ENCODE results near the gene RIC3.

RIC3 gene

DNA sequence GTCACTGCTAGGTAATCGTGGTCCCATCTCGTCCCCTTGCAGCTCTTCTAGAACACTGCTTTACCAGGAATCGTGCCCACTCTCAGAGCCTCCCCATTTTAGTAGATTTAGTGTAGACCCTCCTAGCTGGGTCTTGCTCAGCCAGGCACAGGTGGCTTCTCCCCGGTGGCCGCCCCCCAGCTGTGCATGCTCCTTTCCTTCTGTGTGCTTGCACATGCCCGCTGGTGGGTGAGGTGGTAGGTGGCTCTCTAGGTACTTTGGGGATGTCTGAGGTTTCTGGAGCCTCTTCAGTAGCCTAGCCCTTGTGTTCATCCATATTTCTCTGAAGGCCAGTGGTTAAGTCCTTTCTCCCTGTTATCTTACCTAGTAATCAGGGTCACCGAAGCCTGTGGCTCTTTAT lies 82.3 kb downstream of the RIC3 start:
- TF ChIP-seq, protein P1, sequence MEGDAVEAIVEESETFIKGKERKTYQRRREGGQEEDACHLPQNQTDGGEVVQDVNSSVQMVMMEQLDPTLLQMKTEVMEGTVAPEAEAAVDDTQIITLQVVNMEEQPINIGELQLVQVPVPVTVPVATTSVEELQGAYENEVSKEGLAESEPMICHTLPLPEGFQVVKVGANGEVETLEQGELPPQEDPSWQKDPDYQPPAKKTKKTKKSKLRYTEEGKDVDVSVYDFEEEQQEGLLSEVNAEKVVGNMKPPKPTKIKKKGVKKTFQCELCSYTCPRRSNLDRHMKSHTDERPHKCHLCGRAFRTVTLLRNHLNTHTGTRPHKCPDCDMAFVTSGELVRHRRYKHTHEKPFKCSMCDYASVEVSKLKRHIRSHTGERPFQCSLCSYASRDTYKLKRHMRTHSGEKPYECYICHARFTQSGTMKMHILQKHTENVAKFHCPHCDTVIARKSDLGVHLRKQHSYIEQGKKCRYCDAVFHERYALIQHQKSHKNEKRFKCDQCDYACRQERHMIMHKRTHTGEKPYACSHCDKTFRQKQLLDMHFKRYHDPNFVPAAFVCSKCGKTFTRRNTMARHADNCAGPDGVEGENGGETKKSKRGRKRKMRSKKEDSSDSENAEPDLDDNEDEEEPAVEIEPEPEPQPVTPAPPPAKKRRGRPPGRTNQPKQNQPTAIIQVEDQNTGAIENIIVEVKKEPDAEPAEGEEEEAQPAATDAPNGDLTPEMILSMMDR (IDR thresholded peaks at IDR 0.05; ENCODE audit: low read length, missing control alignments) = no peak
- DNase-seq (ENCODE audit: low read depth) = no peak
- H3K4me3 ChIP-seq (replicated peaks; ENCODE audit: low read depth, low read length) = no peak overlapping the region

DNA sequence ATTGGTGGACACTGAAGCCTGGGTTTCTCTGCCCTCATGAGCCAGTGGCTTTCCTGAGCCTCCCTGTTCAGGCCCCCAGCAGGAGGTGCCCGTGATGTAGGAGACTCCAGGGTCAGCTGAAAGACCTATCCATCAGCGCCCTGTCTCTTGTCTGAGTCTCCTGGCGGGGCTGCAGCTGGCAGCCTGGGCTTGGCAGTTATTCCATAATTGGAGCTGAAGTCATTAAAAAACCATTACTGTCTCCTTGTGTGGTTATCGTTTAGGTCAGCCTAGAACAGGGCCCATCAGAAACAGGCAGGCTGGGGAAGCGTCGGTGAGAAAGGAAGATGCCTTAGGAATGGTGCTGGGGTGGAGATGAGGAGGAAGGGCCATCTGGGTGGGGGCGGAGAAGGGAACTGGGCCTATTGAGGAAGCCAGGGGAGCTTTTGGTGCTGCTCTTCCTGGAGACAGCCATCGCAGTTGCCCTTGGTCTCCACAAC lies 82.8 kb downstream of the RIC3 start:
- H3K4me3 ChIP-seq (replicated peaks; ENCODE audit: low read depth, low read length) = no peak overlapping the region
- DNase-seq (ENCODE audit: low read depth) = no peak
- TF ChIP-seq, protein P1 (IDR thresholded peaks at IDR 0.05; ENCODE audit: low read length, missing control alignments) = no peak

DNA sequence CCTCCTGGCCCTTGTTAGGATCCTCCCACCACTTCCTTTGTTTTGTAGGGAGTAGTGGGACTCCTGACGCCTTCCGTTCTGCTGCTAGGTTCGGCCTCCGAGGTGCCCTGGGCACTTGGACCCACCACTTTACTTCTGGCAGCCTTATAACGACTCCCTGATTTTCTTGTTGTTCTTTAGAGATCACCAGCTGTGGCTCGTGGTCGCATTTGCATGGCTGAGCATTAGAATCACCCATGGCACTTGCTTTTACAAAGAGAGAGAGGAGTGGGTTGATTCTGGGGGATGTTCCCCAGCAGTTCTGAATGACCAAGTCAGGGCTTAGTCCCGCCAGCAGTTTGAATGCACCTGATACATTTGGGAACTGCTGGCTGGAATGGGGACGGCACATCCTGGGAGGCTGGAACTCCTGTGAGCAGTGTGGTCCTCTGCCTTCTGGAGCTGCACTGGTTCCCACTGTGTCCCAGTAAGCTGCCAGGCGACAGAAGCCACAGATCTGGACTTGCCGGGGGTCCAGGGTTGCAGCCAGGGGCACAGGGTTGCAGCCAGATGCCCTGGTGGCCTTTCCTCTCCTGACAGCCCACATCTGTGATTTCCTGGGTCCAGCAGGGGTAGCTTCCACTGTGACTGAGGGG lies 83.7 kb downstream of the RIC3 start:
- TF ChIP-seq, protein P1 (IDR thresholded peaks at IDR 0.05; ENCODE audit: low read length, missing control alignments) = no peak
- no peak overlapping the region for H3K4me3 ChIP-seq (replicated peaks; ENCODE audit: low read depth, low read length)
- no peak for DNase-seq (ENCODE audit: low read depth)

DNA sequence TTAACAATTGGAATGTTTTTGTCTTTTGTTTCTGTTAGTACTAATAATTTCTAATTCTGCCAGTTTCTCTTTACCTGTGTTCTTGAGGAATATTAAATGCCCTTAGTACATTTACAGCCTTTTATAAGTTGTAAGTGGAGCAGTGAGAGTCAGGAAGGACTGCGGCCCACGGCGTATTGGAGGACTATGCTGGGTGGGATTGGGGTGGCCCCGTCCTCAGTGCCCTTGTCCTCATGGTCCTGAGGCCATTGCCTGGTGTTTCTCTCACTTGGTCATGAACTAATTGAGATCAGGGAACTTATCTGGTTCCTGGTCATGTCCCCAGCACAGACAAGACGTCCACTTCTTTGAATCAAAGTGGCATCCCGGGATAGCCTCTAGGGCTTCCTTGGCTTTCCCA lies 84.5 kb downstream of the RIC3 start:
- DNase-seq (ENCODE audit: low read depth) = no peak
- TF ChIP-seq, protein P1 (IDR thresholded peaks at IDR 0.05; ENCODE audit: low read length, missing control alignments) = no peak
- H3K4me3 ChIP-seq (replicated peaks; ENCODE audit: low read depth, low read length) = no peak overlapping the region

DNA sequence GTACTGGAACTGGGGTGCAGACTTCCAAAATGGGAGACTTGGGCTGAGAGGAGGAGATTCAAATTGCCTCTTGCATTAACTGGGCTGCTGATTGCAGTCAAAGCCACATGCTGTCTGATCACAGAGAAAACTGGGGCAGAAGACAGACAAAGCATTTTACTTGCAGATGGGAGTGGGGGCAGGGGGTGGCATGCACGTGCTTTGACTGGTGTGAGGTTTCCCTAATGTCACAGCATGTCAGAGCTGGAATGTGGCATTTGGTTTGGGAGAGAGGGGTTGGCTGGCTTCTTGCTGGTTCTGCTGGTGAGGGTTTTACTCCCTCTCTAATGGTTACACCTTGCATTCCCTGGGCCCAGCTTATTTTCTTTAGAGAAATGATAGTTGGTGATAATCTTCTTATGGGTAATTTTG lies 84.9 kb downstream of the RIC3 start:
- no peak for DNase-seq (ENCODE audit: low read depth)
- TF ChIP-seq, protein P1 (IDR thresholded peaks at IDR 0.05; ENCODE audit: low read length, missing control alignments) = no peak

DNA sequence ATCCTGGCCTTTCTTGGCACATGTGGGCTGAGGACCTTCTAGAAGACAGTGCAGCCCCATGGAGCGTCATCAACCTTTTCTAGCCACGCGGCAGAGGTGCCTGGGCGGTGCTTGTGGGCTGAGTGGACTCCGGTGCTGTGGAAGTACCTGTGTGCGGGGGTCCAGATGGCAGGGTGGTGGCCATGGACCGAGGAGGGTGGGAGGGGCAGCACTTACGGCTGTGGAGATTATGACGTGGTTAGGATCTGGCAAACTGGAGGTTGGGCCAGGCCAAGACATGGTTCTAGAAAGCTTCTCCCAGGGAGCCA lies 85.8 kb downstream of the RIC3 start:
- TF ChIP-seq, protein P1 (IDR thresholded peaks at IDR 0.05; ENCODE audit: low read length, missing control alignments) = no peak
- no peak for DNase-seq (ENCODE audit: low read depth)
- H3K4me3 ChIP-seq (replicated peaks; ENCODE audit: low read depth, low read length) = no peak overlapping the region

More for the DNA sequence above, 84.9 kb downstream of the RIC3 start:
- no peak overlapping the region for H3K4me3 ChIP-seq (replicated peaks; ENCODE audit: low read depth, low read length)

DNA sequence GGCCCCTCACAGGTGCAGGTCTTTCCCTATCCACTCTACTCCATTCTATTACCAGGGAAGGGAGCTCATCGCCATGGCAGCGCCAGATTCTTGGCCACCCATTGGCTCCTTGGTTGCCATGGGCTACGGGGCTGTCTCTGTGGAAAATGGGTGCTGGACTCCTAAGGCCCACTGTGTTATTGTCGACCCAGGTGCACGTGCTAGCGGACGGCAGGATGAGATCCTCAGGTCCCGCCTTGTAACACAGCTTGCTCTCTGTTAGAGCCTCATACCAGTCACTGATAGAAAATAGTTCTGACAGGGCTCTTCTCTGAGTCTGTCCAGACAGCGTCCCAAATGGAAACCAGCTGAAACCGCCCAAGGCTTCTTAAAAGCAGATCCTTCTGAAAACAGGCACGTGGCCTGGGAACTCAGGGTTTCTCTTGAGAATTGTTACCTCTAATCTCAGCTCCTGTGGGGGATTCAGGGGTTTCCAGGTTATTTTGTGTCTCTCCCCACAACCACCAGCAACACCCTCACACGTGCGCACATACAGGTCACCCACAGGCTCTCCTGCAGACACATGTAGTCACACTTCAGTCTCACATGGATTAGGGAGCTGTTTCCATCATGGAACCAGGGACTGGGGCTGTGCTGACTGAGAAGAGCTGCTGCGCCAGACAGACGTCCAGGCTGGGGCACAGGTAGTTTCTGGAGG lies 86.3 kb downstream of the RIC3 start:
- no peak for DNase-seq (ENCODE audit: low read depth)
- no peak overlapping the region for H3K4me3 ChIP-seq (replicated peaks; ENCODE audit: low read depth, low read length)
- TF ChIP-seq, protein P1 (IDR thresholded peaks at IDR 0.05; ENCODE audit: low read length, missing control alignments) = no peak
